ENCODE measurements around the gene SCYGR8. TPM values are rescaled to one million over a fixed set of nuclear protein-coding genes. Genes with fewer than 3 reads are reported as not detected.

The SCYGR8 gene
- total and polyA plus RNA-seq, 10 of the 15 experiments (the other 5 are each of a cell fraction or from before 2014, with no cell fraction given): not detected

GRCh38 chr2:227759411-227760118, 13.9 kb downstream of the SCYGR8 start (continued):
- no peak for TF ChIP-seq TCF12 (IDR thresholded peaks at IDR 0.05; ENCODE audit: low read depth, low read length)
- no peak for TF ChIP-seq YY1 (IDR thresholded peaks at IDR 0.05; ENCODE audit: low read depth, low read length)

GRCh38 chr2:227761740-227762476, 16.2 kb downstream of the SCYGR8 start:
- Histone ChIP-seq H3K4me3 (no peak overlapping the region), H3K4me1 (ENCODE audit: control insufficient read depth, insufficient read depth, low read length) (no peaks in the 10 kb centered on the region), H3K36me3 (ENCODE audit: control insufficient read depth in 2 of 2, insufficient read depth in 2 of 2, low read length in 1 of 2) (no peaks in the 10 kb centered on the region), H4K20me1 (ENCODE audit: control insufficient read depth, insufficient read depth) (no peaks in the 10 kb centered on the region), H3K9ac (ENCODE audit: control insufficient read depth, insufficient read depth, low read length) (no peak overlapping the region), H3K27ac (ENCODE audit: control insufficient read depth, insufficient read depth) (no peak overlapping the region), H3K4me2 (ENCODE audit: control insufficient read depth, insufficient read depth) (no peak overlapping the region), H3K27me3 (replicated peaks in 1 of 2; ENCODE audit: control insufficient read depth in 2 of 2, insufficient read depth in 2 of 2, low read length in 1 of 2) (no peaks in the 10 kb centered on the region), H2AFZ (ENCODE audit: control insufficient read depth, low read depth, low read length) (no peak overlapping the region), H3K9me3 (replicated peaks; ENCODE audit: control insufficient read depth, insufficient read depth, low read length) (no peaks in the 10 kb centered on the region), H3K79me2 (ENCODE audit: control insufficient read depth, insufficient read depth, low read length) (no peaks in the 10 kb centered on the region)
- ChIA-PET POLR2A (no interaction called here), CTCF (interaction anchor here (0.8 to 2.7 kb wide), 4 partner anchors 12 to 356 kb away, joined by 3 to 7 read pairs (median 5); no protein-coding TSS in a partner anchor), RAD21 (ENCODE audit: unreplicated experiment) (interaction anchor here (0.8 to 1.1 kb wide), 3 partner anchors 12 to 632 kb away, joined by 3 to 5 read pairs (median 4); no protein-coding TSS in a partner anchor), SMC1A (ENCODE audit: uncharacterized antibody, unreplicated experiment) (interaction anchor here (0.6 to 1.3 kb wide), 6 partner anchors 10 to 631 kb away, joined by 3 read pairs; no protein-coding TSS in a partner anchor)
- intact Hi-C loops (cut with micrococcal nuclease; ENCODE audit: unreplicated experiment) (no loop called here), in situ Hi-C loops (cut with MboI) (loop anchor here (10.0 kb wide), 2 partner anchors 357 to 627 kb away; no protein-coding TSS in a partner anchor)
- DNase-seq (ENCODE audit: low read depth, low spot score) (no peak), ATAC-seq (no peak), FAIRE-seq (no peak)
- BruUV-seq (replicated peaks): no TSS peak
- WGBS (ENCODE audit: insufficient coverage, insufficient replicate concordance, low lambda C conversion rate, missing lambda C conversion rate): 69% methylated on average over 6 of the region's 6 CpGs
- TF ChIP-seq ZBTB33 (IDR thresholded peaks at IDR 0.05) (no peak), TARDBP (IDR thresholded peaks at IDR 0.05; ENCODE audit: borderline replicate concordance) (no peak), CREM (IDR thresholded peaks at IDR 0.05; ENCODE audit: low read depth) (no peak), RCOR1 (conservative IDR thresholded peaks at IDR 0.05; ENCODE audit: low read depth, low read length) (no peak), ZBTB40 (IDR thresholded peaks at IDR 0.05; ENCODE audit: borderline replicate concordance) (no peak), ZNF207 (IDR thresholded peaks at IDR 0.05; ENCODE audit: borderline replicate concordance) (no peak), NKRF (conservative IDR thresholded peaks at IDR 0.05) (no peak), NR2F1 (conservative IDR thresholded peaks at IDR 0.05) (no peak), PKNOX1 (IDR thresholded peaks at IDR 0.05) (no peak)
